Measurements from ENCODE around the gene NEU1.
"Not testable (repeated sequence)": the region's sequence is repeated elsewhere in the genome, so short reads cannot be mapped to it uniquely, and the experiment has no call there.

- TF ChIP-seq CTCF (IDR thresholded peaks at IDR 0.05); GABPA (IDR thresholded peaks at IDR 0.05; ENCODE audit: low read depth); POLR2AphosphoS5 (IDR thresholded peaks at IDR 0.05; ENCODE audit: low read depth, low read length); NRF1 (IDR thresholded peaks at IDR 0.05; ENCODE audit: low read depth, low read length); MAX (IDR thresholded peaks at IDR 0.05; ENCODE audit: low read depth); JUND (IDR thresholded peaks at IDR 0.05): not testable (repeated sequence)
These were observed 38.9 kb downstream of the NEU1 start for GRCh38 chr6:31823592-31824196.
